Type B pancreatic cell (in vitro differentiated cells): Measurements from ENCODE around the gene TMED10. TPM values are rescaled to one million over a fixed set of nuclear protein-coding genes. Genes with fewer than 3 reads are reported as not detected.

Source experiments
- DNase-seq: peaks from one replicate; pipeline ENCODE4 v3.0.0; 2021; ENCODE audit warnings: mixed read lengths; ENCODE audit not compliant: unreplicated experiment; ENCODE audit errors: extremely low spot score
- H3K27ac Mint-ChIP-seq: 2 replicates; pipeline ENCODE4 v1.8.0; 2021; ENCODE audit warnings: mild to moderate bottlenecking, mixed read lengths
- H3K27me3 Mint-ChIP-seq: 2 replicates; pipeline ENCODE4 v1.8.0; 2021; ENCODE audit warnings: mixed read lengths
- H3K36me3 Mint-ChIP-seq: 2 replicates; pipeline ENCODE4 v1.8.0; 2021; ENCODE audit warnings: mixed read lengths
- H3K4me1 Mint-ChIP-seq: one replicate; pipeline ENCODE4 v1.8.0; 2021; ENCODE audit warnings: mixed read lengths; ENCODE audit not compliant: unreplicated experiment
- H3K4me3 Mint-ChIP-seq: 2 replicates; pipeline ENCODE4 v1.8.0; 2021; ENCODE audit warnings: mild to moderate bottlenecking, mixed read lengths
- H3K9me3 Mint-ChIP-seq: 2 replicates; pipeline ENCODE4 v1.8.0; 2021; ENCODE audit warnings: mixed read lengths
- CTCF ChIP-seq: fragments of 200-600 bp; sonication (generic); conservative IDR thresholded peaks from 2 replicates; pipeline ENCODE4 v1.5.0; 2021; ENCODE audit warnings: antibody characterized with exemption, mild to moderate bottlenecking
- total RNA-seq: library from RNA; stranded (reverse); gene quantifications from 2 replicates; pipeline ENCODE4 v1.2.1, GENCODE V29; 2021; ENCODE audit warnings: low replicate concordance

TMED10 gene
- total RNA-seq, 1 donor from 2014 or later = 273 TPM

GRCh38 chr14:75181293-75182062 lies 5.1 kb upstream of the TMED10 start:
- DNase-seq = no peak
- H3K27me3 Mint-ChIP-seq = peaks cover 4% of the 10 kb centered on the region
- H3K27ac Mint-ChIP-seq = no peak overlapping the region
- no peak overlapping the region for H3K4me3 Mint-ChIP-seq
- TF ChIP-seq CTCF = no peak
- H3K9me3 Mint-ChIP-seq = no peaks in the 10 kb centered on the region
- no peaks in the 10 kb centered on the region for H3K36me3 Mint-ChIP-seq
- peaks cover 9% of the 10 kb centered on the region for H3K4me1 Mint-ChIP-seq

- H3K36me3 Mint-ChIP-seq = no peaks in the 10 kb centered on the region
- H3K9me3 Mint-ChIP-seq = no peaks in the 10 kb centered on the region
- no peak for TF ChIP-seq CTCF
- peaks cover 30% of the 10 kb centered on the region for H3K4me1 Mint-ChIP-seq
- DNase-seq = no peak
- H3K27ac Mint-ChIP-seq = peak overlapping the region; percentile 99
- peak overlapping the region; percentile 96 for H3K4me3 Mint-ChIP-seq
- no peaks in the 10 kb centered on the region for H3K27me3 Mint-ChIP-seq
These were observed 703 bp downstream of the TMED10 start for GRCh38 chr14:75175677-75176141.

- Mint-ChIP-seq H3K4me3 (peak overlapping the region; percentile 96), H3K9me3 (no peaks in the 10 kb centered on the region), H3K4me1 (peaks cover 30% of the 10 kb centered on the region), H3K27me3 (no peaks in the 10 kb centered on the region), H3K36me3 (no peaks in the 10 kb centered on the region), H3K27ac (peak overlapping the region; percentile 54)
- no peak for TF ChIP-seq CTCF
- DNase-seq = no peak
These were observed 2.3 kb downstream of the TMED10 start for GRCh38 chr14:75174066-75174465.

- H3K27me3 Mint-ChIP-seq = no peaks in the 10 kb centered on the region
- no peaks in the 10 kb centered on the region for H3K9me3 Mint-ChIP-seq
- no peak for DNase-seq
- H3K36me3 Mint-ChIP-seq = peaks cover 5% of the 10 kb centered on the region
- H3K27ac Mint-ChIP-seq = no peak overlapping the region
- TF ChIP-seq CTCF = no peak
- H3K4me3 Mint-ChIP-seq = peak overlapping the region; percentile 15
- H3K4me1 Mint-ChIP-seq = peaks cover 52% of the 10 kb centered on the region
These were observed 5.6 kb downstream of the TMED10 start for GRCh38 chr14:75170772-75171171.

GRCh38 chr14:75168586-75169335 lies 7.7 kb downstream of the TMED10 start:
- Mint-ChIP-seq H3K36me3 (peaks cover 5% of the 10 kb centered on the region), H3K27ac (no peak overlapping the region), H3K4me3 (no peak overlapping the region), H3K4me1 (peaks cover 45% of the 10 kb centered on the region), H3K27me3 (no peaks in the 10 kb centered on the region), H3K9me3 (no peaks in the 10 kb centered on the region)
- no peak for DNase-seq
- no peak for TF ChIP-seq CTCF
